A673 (cell line): ENCODE measurements around the gene MAGI1. TPM values are rescaled to one million over a fixed set of nuclear protein-coding genes. Genes with fewer than 3 reads are reported as not detected.

Source experiments
- BruUV-seq: library from RNA; stranded (reverse); fragments of 400-500 nt; replicated peaks from 2 replicates; lab custom pipeline; 2021; lab: Mats Ljungman, UMichigan
- CTCF ChIA-PET: fragments of 300-600 bp; sonication (Branson Sonifier 250); formaldehyde crosslinking; loops from one replicate; lab custom pipeline; 2022; ENCODE audit warnings: antibody characterized with exemption; lab: Charles Lee
- POLR2A ChIA-PET: fragments of 300-600 bp; sonication (Branson Sonifier 250); formaldehyde crosslinking; loops from one replicate; lab custom pipeline; 2022; ENCODE audit warnings: antibody characterized with exemption; ENCODE audit not compliant: low non-redundant PET; lab: Charles Lee
- DNase-seq: peaks from one replicate; pipeline ENCODE4 v3.0.0-alpha.2; 2015; ENCODE audit warnings: low spot score
- H3K27ac ChIP-seq: fragments of 200-600 bp; sonication (generic); 2 replicates; pipeline ENCODE4 v1.5.1; 2016; ENCODE audit warnings: mixed run types, low read depth, mild to moderate bottlenecking, mixed read lengths, antibody characterized with exemption, low read length; ENCODE audit not compliant: poor library complexity, severe bottlenecking
- H3K27me3 ChIP-seq: fragments of 200-600 bp; sonication (generic); replicated peaks from 2 replicates; pipeline ENCODE4 v1.6.1; 2017; ENCODE audit warnings: mixed run types, low read depth, mild to moderate bottlenecking, mixed read lengths, antibody characterized with exemption, low read length; ENCODE audit not compliant: insufficient read depth, poor library complexity
- H3K36me3 ChIP-seq: fragments of 200-600 bp; sonication (generic); 2 replicates; pipeline ENCODE4 v1.6.1; 2016; ENCODE audit warnings: mixed run types, mild to moderate bottlenecking, mixed read lengths, antibody characterized with exemption, low read length; ENCODE audit not compliant: insufficient read depth, poor library complexity, severe bottlenecking
- H3K4me1 ChIP-seq: fragments of 200-600 bp; sonication (generic); 2 replicates; pipeline ENCODE4 v1.6.1; 2017; ENCODE audit warnings: mixed run types, mild to moderate bottlenecking, mixed read lengths, antibody characterized with exemption, low read length; ENCODE audit not compliant: insufficient read depth, poor library complexity, severe bottlenecking
- H3K4me3 ChIP-seq: fragments of 200-600 bp; sonication (generic); 2 replicates; pipeline ENCODE4 v1.5.1; 2016; ENCODE audit warnings: low read depth, mixed run types, mild to moderate bottlenecking, mixed read lengths, low read length; ENCODE audit not compliant: poor library complexity, severe bottlenecking
- H3K9me3 ChIP-seq: fragments of 200-600 bp; sonication (generic); 2 replicates; pipeline ENCODE4 v1.6.1; 2016; ENCODE audit warnings: mixed run types, low read depth, mild to moderate bottlenecking, mixed read lengths, antibody characterized with exemption, low read length; ENCODE audit not compliant: poor library complexity, severe bottlenecking
- EZH2 ChIP-seq: fragments of 200-600 bp; sonication (generic); IDR thresholded peaks from 2 replicates; pipeline ENCODE4 v1.6.1; 2017; ENCODE audit warnings: borderline replicate concordance, low read depth, mild to moderate bottlenecking, mixed read lengths, antibody characterized with exemption, low read length; ENCODE audit not compliant: poor library complexity, severe bottlenecking
- intact Hi-C: fragments of 100-400 bp; cut with micrococcal nuclease; formaldehyde crosslinking; loops from one replicate; pipeline ENCODE4 v1.10.0; 2022; ENCODE audit not compliant: unreplicated experiment
- total RNA-seq: library from RNA; stranded (reverse); gene quantifications from 2 replicates; pipeline ENCODE4 v1.2.3, GENCODE V29; 2021
- TF ChIP-seq, protein P1 (sequence below): fragments of 300-800, 200-600 bp; sonication (generic); conservative IDR thresholded peaks from 2 replicates; pipeline ENCODE4 v1.5.1; 2017; ENCODE audit warnings: low read depth, mild to moderate bottlenecking, antibody characterized with exemption, low read length, moderate library complexity, mixed read lengths

The MAGI1 gene
- total RNA-seq, 1 experiment from 2014 or later: 30.5 TPM

DNA sequence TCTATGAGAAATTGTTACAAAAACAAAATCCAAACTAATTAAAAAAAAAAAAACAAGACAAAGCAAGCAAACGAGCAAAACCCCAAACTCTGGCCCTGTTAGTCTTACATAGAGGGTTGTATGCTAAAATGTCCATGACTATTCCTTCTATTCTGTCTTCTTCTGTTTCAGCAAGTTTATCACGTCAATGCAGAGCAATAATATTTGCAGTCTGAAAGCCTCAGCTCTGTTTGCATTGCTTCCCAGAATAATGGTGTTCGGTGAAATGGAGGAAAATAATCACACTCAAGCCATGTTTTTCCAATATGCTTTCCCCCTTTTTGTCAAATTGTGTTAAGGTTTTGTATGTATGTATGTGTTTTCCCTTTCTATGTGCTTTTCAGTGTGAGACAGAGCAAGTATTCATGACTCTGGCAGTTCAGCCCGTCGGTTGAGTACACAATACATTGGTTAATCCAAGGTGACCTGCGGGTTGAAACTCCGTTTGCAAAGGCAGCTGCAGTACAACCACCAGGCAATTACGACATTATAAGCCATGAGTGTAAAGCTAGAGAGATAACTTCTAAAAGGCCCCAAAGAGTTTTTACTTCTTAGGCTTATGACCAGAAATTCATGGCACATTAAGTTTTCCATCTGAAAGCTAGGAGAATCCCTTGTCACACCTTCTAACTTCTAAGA, 34.9 kb upstream of the MAGI1 start:
- Histone ChIP-seq H3K4me1 (no peaks in the 10 kb centered on the region), H3K36me3 (no peaks in the 10 kb centered on the region), H3K4me3 (no peak overlapping the region), H3K27ac (no peak overlapping the region), H3K9me3 (no peaks in the 10 kb centered on the region), H3K27me3 (no peaks in the 10 kb centered on the region)
- POLR2A ChIA-PET: no interaction called here
- intact Hi-C loops: no loop called here
- TF ChIP-seq EZH2: no peak
- TF ChIP-seq, protein P1, sequence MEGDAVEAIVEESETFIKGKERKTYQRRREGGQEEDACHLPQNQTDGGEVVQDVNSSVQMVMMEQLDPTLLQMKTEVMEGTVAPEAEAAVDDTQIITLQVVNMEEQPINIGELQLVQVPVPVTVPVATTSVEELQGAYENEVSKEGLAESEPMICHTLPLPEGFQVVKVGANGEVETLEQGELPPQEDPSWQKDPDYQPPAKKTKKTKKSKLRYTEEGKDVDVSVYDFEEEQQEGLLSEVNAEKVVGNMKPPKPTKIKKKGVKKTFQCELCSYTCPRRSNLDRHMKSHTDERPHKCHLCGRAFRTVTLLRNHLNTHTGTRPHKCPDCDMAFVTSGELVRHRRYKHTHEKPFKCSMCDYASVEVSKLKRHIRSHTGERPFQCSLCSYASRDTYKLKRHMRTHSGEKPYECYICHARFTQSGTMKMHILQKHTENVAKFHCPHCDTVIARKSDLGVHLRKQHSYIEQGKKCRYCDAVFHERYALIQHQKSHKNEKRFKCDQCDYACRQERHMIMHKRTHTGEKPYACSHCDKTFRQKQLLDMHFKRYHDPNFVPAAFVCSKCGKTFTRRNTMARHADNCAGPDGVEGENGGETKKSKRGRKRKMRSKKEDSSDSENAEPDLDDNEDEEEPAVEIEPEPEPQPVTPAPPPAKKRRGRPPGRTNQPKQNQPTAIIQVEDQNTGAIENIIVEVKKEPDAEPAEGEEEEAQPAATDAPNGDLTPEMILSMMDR: no peak
- CTCF ChIA-PET: no interaction called here
- no peak for DNase-seq
- no TSS peak for BruUV-seq

DNA sequence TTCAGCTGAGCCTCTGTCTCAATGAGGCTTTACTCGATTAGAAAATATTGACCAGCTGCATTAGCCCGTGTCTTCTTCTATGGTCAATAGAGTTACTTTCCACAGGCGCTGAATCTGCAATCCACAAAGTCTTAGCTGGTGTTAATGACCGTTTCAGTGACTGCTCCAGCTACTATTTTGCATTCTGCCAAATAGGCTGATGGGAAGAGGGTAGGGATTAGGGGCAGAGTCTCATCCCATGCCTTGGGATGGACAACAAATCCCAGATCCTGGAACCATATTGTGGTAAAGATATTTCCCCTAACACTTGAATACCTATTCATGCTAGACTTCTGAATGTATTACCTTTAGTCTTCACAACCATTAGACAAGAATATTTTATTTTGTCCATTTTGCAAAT, 29.5 kb upstream of the MAGI1 start:
- TF ChIP-seq, protein P1: no peak
- intact Hi-C loops: no loop called here
- POLR2A ChIA-PET: no interaction called here
- Histone ChIP-seq H3K9me3 (no peaks in the 10 kb centered on the region), H3K36me3 (no peaks in the 10 kb centered on the region), H3K4me1 (no peaks in the 10 kb centered on the region), H3K4me3 (no peak overlapping the region), H3K27ac (no peak overlapping the region), H3K27me3 (no peaks in the 10 kb centered on the region)
- CTCF ChIA-PET: no interaction called here
- no TSS peak for BruUV-seq
- no peak for DNase-seq

DNA sequence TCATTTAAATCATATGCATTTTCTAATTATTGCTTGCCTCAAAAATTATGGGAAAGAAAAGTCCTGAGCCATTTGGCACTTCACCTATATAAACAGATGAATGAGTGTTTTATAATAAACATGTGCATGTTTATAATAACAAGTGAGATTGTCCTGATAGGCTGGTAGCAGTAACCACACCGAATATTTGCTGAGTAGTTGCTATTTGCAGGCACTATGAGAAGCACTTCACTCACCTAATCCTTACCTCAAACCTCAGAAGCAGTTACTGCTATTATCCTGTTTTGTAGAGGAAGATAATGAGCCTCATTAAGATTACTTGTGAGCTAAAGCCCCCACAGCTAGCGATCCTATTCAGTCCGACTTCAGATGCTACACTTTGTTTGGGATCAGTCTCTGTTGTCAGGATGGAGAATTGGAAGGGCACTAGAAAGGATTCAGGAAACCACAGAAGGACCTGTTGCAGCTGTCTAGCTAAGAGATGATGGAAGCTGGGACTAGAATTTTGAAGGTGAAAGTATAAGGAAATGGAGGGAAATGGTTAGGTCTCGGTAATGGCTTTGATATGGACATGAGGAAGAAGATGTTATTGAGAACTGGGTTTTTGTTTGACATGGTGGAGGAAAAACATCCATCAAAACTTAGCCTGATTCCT, 28.4 kb upstream of the MAGI1 start:
- intact Hi-C loops: no loop called here
- CTCF ChIA-PET: no interaction called here
- no peak for DNase-seq

More for the DNA sequence above, 28.4 kb upstream of the MAGI1 start:
- H3K4me3 ChIP-seq: no peak overlapping the region
- H3K27me3 ChIP-seq: no peaks in the 10 kb centered on the region
- TF ChIP-seq, protein P1: no peak
- no peak for TF ChIP-seq EZH2
- H3K36me3 ChIP-seq: no peaks in the 10 kb centered on the region
- POLR2A ChIA-PET: no interaction called here
- H3K4me1 ChIP-seq: no peaks in the 10 kb centered on the region
- BruUV-seq: no TSS peak
- no peak overlapping the region for H3K27ac ChIP-seq
- no peaks in the 10 kb centered on the region for H3K9me3 ChIP-seq
